GM10266 (cell line): ENCODE measurements around the gene BTBD9.
"Not testable (repeated sequence)": the region's sequence is repeated elsewhere in the genome, so short reads cannot be mapped to it uniquely, and the experiment has no call there.

Experiments
- DNase-seq: peaks from one replicate; pipeline ENCODE4 v3.0.0; 2012; ENCODE audit errors: extremely low spot score
- TF ChIP-seq, protein P1 (sequence below): IDR thresholded peaks from 2 replicates; pipeline ENCODE4 v1.5.1; 2012; ENCODE audit warnings: mild to moderate bottlenecking, low read depth; ENCODE audit not compliant: control insufficient read depth, insufficient read depth; ENCODE audit errors: missing control alignments

The BTBD9 gene

DNA sequence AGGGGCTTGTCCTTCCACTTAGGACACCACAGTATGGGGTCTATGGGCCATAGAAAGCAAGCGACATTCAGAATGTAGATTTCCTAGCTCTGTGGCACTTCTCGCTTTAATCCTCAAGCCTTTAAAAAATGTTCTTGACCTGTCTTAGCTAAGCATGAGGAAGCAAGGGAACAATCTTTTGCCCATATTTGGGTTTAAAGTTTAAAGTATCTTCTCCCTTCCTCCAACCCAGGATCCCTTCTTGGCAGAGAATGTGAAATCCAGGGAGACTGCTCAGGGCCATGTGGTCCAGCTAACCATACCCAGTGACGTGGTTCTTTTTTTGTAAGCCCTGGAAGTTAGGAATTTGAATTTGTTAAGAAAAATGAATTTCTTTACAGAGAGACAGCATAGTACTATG is 289.9 kb downstream of the BTBD9 start:
- TF ChIP-seq, protein P1, sequence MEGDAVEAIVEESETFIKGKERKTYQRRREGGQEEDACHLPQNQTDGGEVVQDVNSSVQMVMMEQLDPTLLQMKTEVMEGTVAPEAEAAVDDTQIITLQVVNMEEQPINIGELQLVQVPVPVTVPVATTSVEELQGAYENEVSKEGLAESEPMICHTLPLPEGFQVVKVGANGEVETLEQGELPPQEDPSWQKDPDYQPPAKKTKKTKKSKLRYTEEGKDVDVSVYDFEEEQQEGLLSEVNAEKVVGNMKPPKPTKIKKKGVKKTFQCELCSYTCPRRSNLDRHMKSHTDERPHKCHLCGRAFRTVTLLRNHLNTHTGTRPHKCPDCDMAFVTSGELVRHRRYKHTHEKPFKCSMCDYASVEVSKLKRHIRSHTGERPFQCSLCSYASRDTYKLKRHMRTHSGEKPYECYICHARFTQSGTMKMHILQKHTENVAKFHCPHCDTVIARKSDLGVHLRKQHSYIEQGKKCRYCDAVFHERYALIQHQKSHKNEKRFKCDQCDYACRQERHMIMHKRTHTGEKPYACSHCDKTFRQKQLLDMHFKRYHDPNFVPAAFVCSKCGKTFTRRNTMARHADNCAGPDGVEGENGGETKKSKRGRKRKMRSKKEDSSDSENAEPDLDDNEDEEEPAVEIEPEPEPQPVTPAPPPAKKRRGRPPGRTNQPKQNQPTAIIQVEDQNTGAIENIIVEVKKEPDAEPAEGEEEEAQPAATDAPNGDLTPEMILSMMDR = no peak
- no peak for DNase-seq

DNA sequence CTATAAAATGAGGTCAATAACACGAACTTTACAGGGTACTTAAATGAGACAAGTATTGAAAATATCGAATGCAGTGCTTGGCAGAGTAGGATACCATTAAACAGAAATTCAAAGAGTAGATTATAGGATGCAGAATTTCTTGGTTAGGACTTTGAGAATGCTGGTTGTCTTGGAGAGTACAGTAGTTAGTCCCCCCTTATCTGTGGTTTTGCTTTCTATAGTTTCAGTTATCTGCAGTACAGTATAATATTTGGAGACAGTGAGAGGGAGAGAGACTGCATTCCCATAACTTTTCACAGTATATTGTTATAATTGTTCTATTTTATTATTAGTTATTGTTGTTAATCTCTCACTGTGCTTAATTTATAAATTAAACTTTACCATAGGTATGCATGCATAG is 290.5 kb downstream of the BTBD9 start:
- TF ChIP-seq, protein P1 = no peak
- no peak for DNase-seq

DNA sequence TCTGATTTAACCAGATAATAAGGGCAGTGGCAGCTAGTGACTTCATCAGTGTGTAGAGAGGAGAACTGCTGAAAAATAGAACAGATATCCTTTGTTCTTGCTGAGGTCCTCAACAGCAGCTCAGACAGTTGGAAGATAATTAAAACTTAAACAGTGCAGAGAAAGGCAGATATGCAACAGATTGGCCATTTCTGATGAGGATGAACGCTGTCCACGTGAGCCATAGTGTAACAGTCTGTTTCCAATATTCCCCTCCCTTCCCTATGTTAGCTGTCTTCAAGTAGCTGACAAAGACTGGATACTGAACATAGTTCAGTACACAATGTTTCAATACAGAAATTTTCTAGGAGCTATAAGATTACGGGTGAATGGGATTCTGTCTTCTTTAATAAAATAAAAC is 291.4 kb downstream of the BTBD9 start:
- TF ChIP-seq, protein P1 = no peak
- DNase-seq = no peak

DNA sequence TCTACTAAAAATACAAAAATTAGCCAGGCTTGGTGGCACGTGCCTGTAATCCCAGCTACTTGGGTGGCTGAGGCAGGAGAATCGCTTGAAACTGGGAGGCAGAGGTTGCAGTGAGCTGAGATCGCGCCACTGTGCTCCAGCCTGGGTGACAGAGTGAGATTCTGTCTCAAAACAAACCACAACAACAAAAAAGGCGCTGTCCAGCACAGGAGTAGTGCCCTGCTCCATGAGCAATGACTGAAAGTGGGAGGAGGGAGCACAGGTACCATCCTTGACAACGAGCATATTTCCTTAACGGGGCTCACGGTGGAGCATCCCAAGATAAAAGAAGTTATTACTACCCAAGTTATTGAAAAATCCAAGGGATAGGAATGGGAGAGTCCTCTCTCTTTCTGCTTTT is 291.9 kb downstream of the BTBD9 start:
- not testable (repeated sequence) for DNase-seq

DNA sequence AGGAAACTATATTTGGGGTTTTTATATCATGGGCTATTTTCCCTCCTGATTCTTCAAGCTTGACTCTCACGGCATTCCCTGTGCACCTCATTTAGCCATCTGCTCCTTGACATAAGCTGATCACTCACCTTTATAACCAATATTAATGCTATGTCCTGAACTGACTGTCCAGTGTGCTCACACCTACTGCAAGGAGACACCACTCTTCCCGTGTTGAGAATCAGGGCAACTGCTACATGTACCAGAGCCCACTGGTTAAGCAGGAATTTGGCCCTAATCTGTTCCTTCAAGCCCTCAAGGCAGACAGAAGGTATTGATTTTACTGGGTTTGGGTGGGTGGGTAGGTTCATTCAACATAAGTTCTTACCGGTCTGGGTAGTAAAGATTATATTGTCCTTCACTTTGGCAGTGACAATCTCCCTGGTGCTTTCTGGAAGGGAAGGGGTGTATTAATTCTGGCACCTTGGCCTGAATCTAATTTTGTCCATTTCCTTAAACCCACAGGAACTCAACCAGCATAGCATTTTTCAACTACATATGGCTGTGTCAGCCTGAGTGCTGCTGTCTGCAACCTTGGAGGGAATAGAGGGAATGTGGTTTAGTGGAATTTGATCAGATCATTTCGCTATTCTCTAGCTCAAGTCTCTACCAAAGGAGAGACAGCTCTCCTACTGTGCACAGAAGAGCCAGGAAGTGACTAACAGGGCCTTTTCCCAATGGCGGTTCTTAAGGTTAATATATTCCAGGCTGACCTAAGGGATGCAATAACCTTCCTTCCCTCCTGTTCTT is 293.2 kb downstream of the BTBD9 start:
- TF ChIP-seq, protein P1 = no peak
- no peak for DNase-seq

DNA sequence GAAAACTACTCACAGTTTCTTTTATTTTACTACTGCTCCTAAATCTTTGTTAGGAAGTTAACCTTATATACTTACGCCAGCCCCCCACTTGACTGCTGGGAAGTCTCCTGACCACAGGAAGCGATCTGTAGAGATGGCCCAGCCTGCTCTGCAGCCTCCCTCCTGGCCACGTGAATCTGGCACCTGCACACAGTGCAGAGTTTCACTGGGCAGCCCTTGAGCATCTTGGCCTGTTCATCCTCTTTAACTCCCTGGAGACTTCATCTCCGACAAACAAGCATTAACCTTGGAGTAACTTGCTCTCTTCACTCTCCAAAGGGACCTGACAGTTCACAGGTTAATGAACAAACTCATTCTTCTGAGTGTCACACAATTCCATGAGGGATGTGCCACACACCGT is 294.1 kb downstream of the BTBD9 start:
- no peak for DNase-seq
- TF ChIP-seq, protein P1 = no peak

DNA sequence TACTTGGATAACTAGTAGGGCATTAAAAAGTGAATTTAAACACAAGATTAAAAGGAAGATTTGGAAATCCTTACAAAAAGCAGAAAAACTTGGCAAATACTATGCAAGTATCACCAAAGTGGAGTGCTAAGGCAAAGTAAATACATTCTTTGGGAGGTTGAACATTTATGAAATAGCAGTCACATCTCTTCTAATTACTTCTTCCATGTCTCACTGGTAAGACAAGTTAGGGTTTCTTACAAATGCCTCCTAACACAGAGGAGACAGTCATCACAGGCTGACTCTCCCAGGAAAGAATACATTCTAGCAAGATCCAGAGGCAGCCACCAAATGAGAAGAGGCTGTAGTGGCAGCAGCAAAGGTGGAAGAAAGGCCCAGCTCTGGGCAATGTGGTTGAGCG is 298.2 kb downstream of the BTBD9 start:
- DNase-seq = no peak
- TF ChIP-seq, protein P1 = no peak

DNA sequence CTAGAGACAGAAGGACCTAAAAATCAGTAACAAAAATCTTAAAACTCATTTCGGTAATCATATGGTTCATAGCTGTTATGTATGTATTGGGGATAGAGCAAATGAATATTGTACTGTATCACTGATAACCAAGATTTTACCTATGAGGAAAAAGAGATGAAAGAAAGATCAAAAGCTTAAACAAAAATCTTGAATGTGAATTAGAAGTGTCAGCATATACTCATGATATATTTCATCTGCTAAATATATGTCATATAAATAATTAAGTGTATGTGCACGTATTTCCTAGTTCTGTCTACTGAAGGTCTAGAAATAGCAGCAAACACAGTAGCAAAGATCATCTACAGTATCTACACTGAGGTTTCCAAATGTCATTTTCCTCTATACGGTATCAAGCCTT is 299.8 kb downstream of the BTBD9 start:
- TF ChIP-seq, protein P1 = no peak
- DNase-seq = no peak
